ENCODE results near the gene FLT3LG. TPM values are rescaled to one million over a fixed set of nuclear protein-coding genes. Genes with fewer than 3 reads are reported as not detected.

The FLT3LG gene
- total and polyA plus RNA-seq, 2 of the 8 experiments (the other 6 are each of a cell fraction or from before 2014, with no cell fraction given) = 1.6 to 3.2 TPM

- no peaks in the 10 kb centered on the region for H3K79me1 ChIP-seq (ENCODE audit: low read depth, low read length)
- H3K4me3 ChIP-seq (ENCODE audit: extremely low read depth in 1 of 4, insufficient read depth in 2 of 4, low read depth in 3 of 4, low read length in 4 of 4) = peak overlapping the region in 1 of 4 experiments; percentile 55; a peak in 4 of 8 replicates
- H3K56ac ChIP-seq (replicated peaks; ENCODE audit: insufficient read length, low read depth, low read length) = no peak overlapping the region
- H3K18ac ChIP-seq (ENCODE audit: extremely low read depth, low read length) = peak overlapping the region; percentile 75
- H2BK12ac ChIP-seq (ENCODE audit: low read depth, low read length) = peak overlapping the region; percentile 87; the same call in 1 of the 2 replicates
- DNase-seq (ENCODE audit: low read depth in 1 of 2, low spot score in 2 of 2) = no peak
- no peak overlapping the region for H3K9ac ChIP-seq (replicated peaks in 1 of 4; ENCODE audit: extremely low read depth in 1 of 4, low read depth in 3 of 4, low read length in 3 of 4)
- ChIA-PET CTCF (ENCODE audit: partially characterized antibody) (interaction anchor here (0.8 to 4.7 kb wide), 14 partner anchors 8 to 103 kb away, joined by 3 to 38 read pairs (median 4); partner anchors contain the start of genes DKKL1, GFY and PTH2), POLR2A (ENCODE audit: partially characterized antibody) (interaction anchor here (0.6 to 2.3 kb wide), 14 partner anchors 8 to 173 kb away, joined by 3 to 17 read pairs (median 4); partner anchors contain the start of genes ALDH16A1, GFY and RPL13A)
- peaks cover 0 to 21% (median 12%) of the 10 kb centered on the region in 4 experiments; a peak in 5 of 7 replicates for H3K4me1 ChIP-seq (replicated peaks in 1 of 4; ENCODE audit: control insufficient read depth in 3 of 4, insufficient read depth in 4 of 4, low read length in 3 of 4)
- H2AFZ ChIP-seq (ENCODE audit: low read length) = 0 out of 2 replicates have a peak overlapping the region, but pooled peaks have one; percentile 36
- no peak overlapping the region for H2BK5ac ChIP-seq (ENCODE audit: low read depth, low read length)
- H4K8ac ChIP-seq (ENCODE audit: extremely low read depth, insufficient read depth, low read length) = no peak overlapping the region
- H3K36me3 ChIP-seq (ENCODE audit: control insufficient read depth in 2 of 4, insufficient read depth in 4 of 4, low read length in 3 of 4) = no peaks in the 10 kb centered on the region
- H3K14ac ChIP-seq (ENCODE audit: insufficient read length) = no peak overlapping the region
- H2AK5ac ChIP-seq (ENCODE audit: low read depth, low read length) = 0 out of 2 replicates have a peak overlapping the region, but pooled peaks have one; percentile 42
- peaks cover 0 to 2% of the 10 kb centered on the region in 2 experiments; a peak in 1 of 4 replicates for H3K9me3 ChIP-seq (ENCODE audit: insufficient read depth in 2 of 2, low read depth in 1 of 2, low read length in 1 of 2)
- no peak overlapping the region for H3K23ac ChIP-seq (ENCODE audit: insufficient read length)
- 93% methylated on average over 10 of the region's 10 CpGs; no CpG with 5 or more reads in 1 of the 2 experiments for WGBS, 2 experiments (ENCODE audit: extremely low coverage in 1 of 2, insufficient coverage in 1 of 2, insufficient read length in 1 of 2, insufficient replicate concordance in 2 of 2, low coverage in 1 of 2, low lambda C conversion rate in 2 of 2, missing lambda C conversion rate in 1 of 2)
- no peak overlapping the region for H2BK120ac ChIP-seq (replicated peaks; ENCODE audit: low read depth, low read length)
- H3K4me2 ChIP-seq (ENCODE audit: insufficient read depth in 1 of 2, low read depth in 2 of 2, low read length in 2 of 2) = peak overlapping the region; percentile 52 to 80
- H3K79me2 ChIP-seq (ENCODE audit: control insufficient read depth in 1 of 2, insufficient read depth in 2 of 2, low read length in 2 of 2) = no peaks in the 10 kb centered on the region
- H4K5ac ChIP-seq (ENCODE audit: insufficient read length, low read depth, low read length) = no peak overlapping the region
- TF ChIP-seq KDM5A (IDR thresholded peaks at IDR 0.05; ENCODE audit: low read length) (no peak), SUZ12 (IDR thresholded peaks at IDR 0.05; ENCODE audit: low read length) (no peak), BCL11A (IDR thresholded peaks at IDR 0.05; ENCODE audit: low read depth in 2 of 2, low read length in 2 of 2) (no peak), POLR2A (IDR thresholded peaks at IDR 0.05; ENCODE audit: control extremely low read depth in 1 of 2, low read depth in 2 of 2, low read length in 2 of 2) (no peak)
- no peak overlapping the region for H4K91ac ChIP-seq (replicated peaks; ENCODE audit: insufficient read length, low read length)
- H3K27ac ChIP-seq (ENCODE audit: low read depth, low read length) = no peak overlapping the region
- peaks cover 10% of the 10 kb centered on the region; the same call in 1 of the 2 replicates for H3K23me2 ChIP-seq (ENCODE audit: low read depth, low read length)
- H4K20me1 ChIP-seq (replicated peaks in 1 of 2; ENCODE audit: control insufficient read depth in 1 of 2, insufficient read depth in 2 of 2, low read length in 2 of 2) = no peaks in the 10 kb centered on the region
- FAIRE-seq = no peak
- H2BK15ac ChIP-seq (ENCODE audit: low read length) = peak overlapping the region; percentile 97
- peak overlapping the region; percentile 79 for H3K4ac ChIP-seq (replicated peaks; ENCODE audit: insufficient read length, low read depth, low read length)
- H2BK20ac ChIP-seq (ENCODE audit: low read length) = 0 out of 2 replicates have a peak overlapping the region, but pooled peaks have one; percentile 66
- peaks cover 29 to 68% (median 57%) of the 10 kb centered on the region in 4 experiments; a peak in 6 of 7 replicates for H3K27me3 ChIP-seq (replicated peaks in 1 of 4; ENCODE audit: control insufficient read depth in 3 of 4, extremely low read depth in 1 of 4, insufficient read depth in 3 of 4, low read length in 3 of 4)
Measured at GRCh38 chr19:49435670-49436069, 38.3 kb upstream of the FLT3LG start.

All from H1 (cell line).